Activated naive CD4-positive, alpha-beta T cell treated with anti-CD3 and anti-CD28 coated beads, Interleukin-2, amount 10 ng/mL, durations not matched to agents 7 days and 5 days (primary cell): ENCODE results near the gene COL12A1.

Experiments used
- CTCF ChIA-PET: fragments of 350-600 bp; sonication (Branson Sonifier 250); formaldehyde crosslinking; loops from one replicate; lab custom pipeline; 2021; ENCODE audit warnings: antibody characterized with exemption; lab: Charles Lee
- DNase-seq: peaks from one replicate; pipeline ENCODE4 v3.0.0-alpha.2; 2020
- H3K27ac Mint-ChIP-seq: one replicate; pipeline ENCODE4 v1.8.0; 2021; ENCODE audit warnings: mild to moderate bottlenecking, moderate library complexity, mixed read lengths
- H3K27me3 Mint-ChIP-seq: one replicate; pipeline ENCODE4 v1.8.0; 2021; ENCODE audit warnings: mild to moderate bottlenecking, mixed read lengths
- H3K36me3 Mint-ChIP-seq: one replicate; pipeline ENCODE4 v1.8.0; 2021; ENCODE audit warnings: mixed read lengths
- H3K4me1 Mint-ChIP-seq: one replicate; pipeline ENCODE4 v1.8.0; 2021; ENCODE audit warnings: mixed read lengths
- H3K4me3 Mint-ChIP-seq: one replicate; pipeline ENCODE4 v1.8.0; 2021; ENCODE audit warnings: mild to moderate bottlenecking, moderate library complexity, mixed read lengths
- H3K9me3 Mint-ChIP-seq: one replicate; pipeline ENCODE4 v1.8.0; 2021; ENCODE audit warnings: mixed read lengths

Gene COL12A1

GRCh38 chr6:75180864-75181263 lies 25.0 kb downstream of the COL12A1 start:
- Mint-ChIP-seq H3K4me1 (no peaks in the 10 kb centered on the region), H3K27me3 (no peaks in the 10 kb centered on the region), H3K27ac (no peak overlapping the region), H3K4me3 (no peak overlapping the region), H3K9me3 (no peaks in the 10 kb centered on the region), H3K36me3 (no peaks in the 10 kb centered on the region)
- CTCF ChIA-PET = no interaction called here
- no peak for DNase-seq

GRCh38 chr6:75178757-75179156 lies 27.1 kb downstream of the COL12A1 start:
- Mint-ChIP-seq H3K36me3 (no peaks in the 10 kb centered on the region), H3K4me3 (no peak overlapping the region), H3K27me3 (no peaks in the 10 kb centered on the region), H3K4me1 (no peaks in the 10 kb centered on the region), H3K27ac (no peak overlapping the region), H3K9me3 (no peaks in the 10 kb centered on the region)
- DNase-seq = no peak
- CTCF ChIA-PET = no interaction called here

GRCh38 chr6:75176076-75176582 lies 29.7 kb downstream of the COL12A1 start:
- H3K27ac Mint-ChIP-seq = no peak overlapping the region
- CTCF ChIA-PET = interaction anchor here (1.6 kb wide), 1 partner anchor 1207 kb away, joined by 4 read pairs; no protein-coding TSS in a partner anchor
- H3K4me1 Mint-ChIP-seq = no peaks in the 10 kb centered on the region
- H3K9me3 Mint-ChIP-seq = no peaks in the 10 kb centered on the region
- H3K4me3 Mint-ChIP-seq = no peak overlapping the region
- no peaks in the 10 kb centered on the region for H3K36me3 Mint-ChIP-seq
- no peak for DNase-seq
- no peaks in the 10 kb centered on the region for H3K27me3 Mint-ChIP-seq

- H3K27me3 Mint-ChIP-seq = no peaks in the 10 kb centered on the region
- no peak overlapping the region for H3K4me3 Mint-ChIP-seq
- H3K4me1 Mint-ChIP-seq = no peaks in the 10 kb centered on the region
- H3K9me3 Mint-ChIP-seq = no peaks in the 10 kb centered on the region
- no peaks in the 10 kb centered on the region for H3K36me3 Mint-ChIP-seq
- no peak overlapping the region for H3K27ac Mint-ChIP-seq
- CTCF ChIA-PET = no interaction called here
- DNase-seq = no peak
Observed at GRCh38 chr6:75171986-75172385, 33.9 kb downstream of the COL12A1 start.

GRCh38 chr6:75171567-75171966 lies 34.3 kb downstream of the COL12A1 start:
- H3K4me1 Mint-ChIP-seq = no peaks in the 10 kb centered on the region
- no peaks in the 10 kb centered on the region for H3K9me3 Mint-ChIP-seq

GRCh38 chr6:75170691-75171560 lies 34.9 kb downstream of the COL12A1 start:
- no peaks in the 10 kb centered on the region for H3K9me3 Mint-ChIP-seq
- H3K4me3 Mint-ChIP-seq = no peak overlapping the region
- CTCF ChIA-PET = no interaction called here
- H3K4me1 Mint-ChIP-seq = no peaks in the 10 kb centered on the region
- no peaks in the 10 kb centered on the region for H3K36me3 Mint-ChIP-seq
- no peaks in the 10 kb centered on the region for H3K27me3 Mint-ChIP-seq
- H3K27ac Mint-ChIP-seq = no peak overlapping the region
- no peak for DNase-seq

More at GRCh38 chr6:75171567-75171966, 34.3 kb downstream of the COL12A1 start:
- Mint-ChIP-seq H3K36me3 (no peaks in the 10 kb centered on the region), H3K27me3 (no peaks in the 10 kb centered on the region), H3K27ac (no peak overlapping the region), H3K4me3 (no peak overlapping the region)
- DNase-seq = no peak
- CTCF ChIA-PET = no interaction called here

- Mint-ChIP-seq H3K4me3 (no peak overlapping the region), H3K27me3 (no peaks in the 10 kb centered on the region), H3K4me1 (no peaks in the 10 kb centered on the region), H3K9me3 (no peaks in the 10 kb centered on the region), H3K36me3 (no peaks in the 10 kb centered on the region), H3K27ac (no peak overlapping the region)
- DNase-seq = no peak
- CTCF ChIA-PET = no interaction called here
Observed at GRCh38 chr6:75169689-75170586, 35.9 kb downstream of the COL12A1 start.

- DNase-seq = no peak
- Mint-ChIP-seq H3K9me3 (no peaks in the 10 kb centered on the region), H3K4me1 (no peaks in the 10 kb centered on the region), H3K27me3 (no peaks in the 10 kb centered on the region), H3K4me3 (no peak overlapping the region), H3K27ac (no peak overlapping the region), H3K36me3 (no peaks in the 10 kb centered on the region)
- CTCF ChIA-PET = no interaction called here
Observed at GRCh38 chr6:75167851-75168250, 38.0 kb downstream of the COL12A1 start.

GRCh38 chr6:75167325-75167724 lies 38.5 kb downstream of the COL12A1 start:
- H3K9me3 Mint-ChIP-seq = no peaks in the 10 kb centered on the region
- CTCF ChIA-PET = no interaction called here
- no peak for DNase-seq

GRCh38 chr6:75166773-75167172 lies 39.1 kb downstream of the COL12A1 start:
- Mint-ChIP-seq H3K27ac (no peak overlapping the region), H3K4me1 (no peaks in the 10 kb centered on the region), H3K36me3 (no peaks in the 10 kb centered on the region), H3K9me3 (no peaks in the 10 kb centered on the region), H3K4me3 (no peak overlapping the region), H3K27me3 (no peaks in the 10 kb centered on the region)
- no peak for DNase-seq
- CTCF ChIA-PET = no interaction called here

More at GRCh38 chr6:75167325-75167724, 38.5 kb downstream of the COL12A1 start:
- no peaks in the 10 kb centered on the region for H3K36me3 Mint-ChIP-seq
- no peaks in the 10 kb centered on the region for H3K4me1 Mint-ChIP-seq
- H3K27me3 Mint-ChIP-seq = no peaks in the 10 kb centered on the region
- H3K27ac Mint-ChIP-seq = no peak overlapping the region
- no peak overlapping the region for H3K4me3 Mint-ChIP-seq

GRCh38 chr6:75166236-75166635 lies 39.6 kb downstream of the COL12A1 start:
- no peaks in the 10 kb centered on the region for H3K4me1 Mint-ChIP-seq
- no peak overlapping the region for H3K27ac Mint-ChIP-seq
- H3K4me3 Mint-ChIP-seq = no peak overlapping the region
- DNase-seq = no peak
- H3K27me3 Mint-ChIP-seq = no peaks in the 10 kb centered on the region
- H3K36me3 Mint-ChIP-seq = no peaks in the 10 kb centered on the region
- H3K9me3 Mint-ChIP-seq = no peaks in the 10 kb centered on the region
- CTCF ChIA-PET = no interaction called here

GRCh38 chr6:75158176-75158575 lies 47.7 kb downstream of the COL12A1 start:
- H3K27ac Mint-ChIP-seq = no peak overlapping the region
- H3K9me3 Mint-ChIP-seq = no peaks in the 10 kb centered on the region
- no peak for DNase-seq
- no peaks in the 10 kb centered on the region for H3K4me1 Mint-ChIP-seq
- H3K36me3 Mint-ChIP-seq = no peaks in the 10 kb centered on the region
- CTCF ChIA-PET = no interaction called here
- H3K4me3 Mint-ChIP-seq = no peak overlapping the region
- H3K27me3 Mint-ChIP-seq = peaks cover 3% of the 10 kb centered on the region

- H3K27me3 Mint-ChIP-seq = peaks cover 3% of the 10 kb centered on the region
- H3K9me3 Mint-ChIP-seq = no peaks in the 10 kb centered on the region
- H3K4me1 Mint-ChIP-seq = no peaks in the 10 kb centered on the region
- H3K27ac Mint-ChIP-seq = no peak overlapping the region
- CTCF ChIA-PET = no interaction called here
- H3K36me3 Mint-ChIP-seq = no peaks in the 10 kb centered on the region
- no peak overlapping the region for H3K4me3 Mint-ChIP-seq
- no peak for DNase-seq
Observed at GRCh38 chr6:75157336-75157735, 48.5 kb downstream of the COL12A1 start.

- no peaks in the 10 kb centered on the region for H3K4me1 Mint-ChIP-seq
- no peak overlapping the region for H3K4me3 Mint-ChIP-seq
- H3K27ac Mint-ChIP-seq = no peak overlapping the region
- CTCF ChIA-PET = no interaction called here
- H3K9me3 Mint-ChIP-seq = no peaks in the 10 kb centered on the region
- H3K36me3 Mint-ChIP-seq = no peaks in the 10 kb centered on the region
- DNase-seq = no peak
- peaks cover 3% of the 10 kb centered on the region for H3K27me3 Mint-ChIP-seq
Observed at GRCh38 chr6:75156186-75156878, 49.5 kb downstream of the COL12A1 start.
